SK-N-SH (cell line): ENCODE data around the gene RRM1. TPM values are rescaled to one million over a fixed set of nuclear protein-coding genes. Genes with fewer than 3 reads are reported as not detected.
"Not testable (repeated sequence)": the region's sequence is repeated elsewhere in the genome, so short reads cannot be mapped to it uniquely, and the experiment has no call there.

Experiments used
- CTCF ChIA-PET: fragments of 300-600, 350-600 bp; formaldehyde crosslinking; extraction: SDS; loops from one replicate; lab custom pipeline; 2021; lab: Yijun Ruan, JAX
- POLR2A ChIA-PET: fragments of 350-600 bp; sonication (Branson Sonifier 250); formaldehyde crosslinking; extraction: SDS; loops from one replicate; lab custom pipeline; 2020; ENCODE audit warnings: antibody characterized with exemption, inconsistent platforms; lab: Yijun Ruan, JAX
- DNase-seq: peaks from one replicate; pipeline ENCODE4 v3.0.0; 2012
- H2AFZ ChIP-seq: fragments of 200-600 bp; sonication (generic); 2 replicates; pipeline ENCODE4 v1.8.1; 2016; ENCODE audit warnings: antibody characterized with exemption, mild to moderate bottlenecking, low read depth
- H3F3A ChIP-seq: fragments of 200-600 bp; sonication (generic); replicated peaks from 2 replicates; pipeline ENCODE3; 2016; ENCODE audit warnings: antibody characterized with exemption, mild to moderate bottlenecking; ENCODE audit not compliant: insufficient read depth
- H3K27ac ChIP-seq, 2 experiments: fragments of 200-500 bp in 1 of 2; fragments of 200-600 bp in 1 of 2; sonication (Bioruptor generic) in 1 of 2; sonication (generic), shearing (Covaris generic) in 1 of 2; 2 replicates each; pipeline versions ENCODE4 v1.5.1 to v1.6.1; 2014 to 2016; ENCODE audit warnings: low read depth in 2 of 2, inconsistent platforms in 1 of 2, low read length in 1 of 2, mild to moderate bottlenecking in 1 of 2, mixed read lengths in 1 of 2
- H3K27me3 ChIP-seq: fragments of 200-600 bp; sonication (generic), shearing (Covaris generic); 2 replicates; pipeline ENCODE4 v1.6.1; 2016; ENCODE audit warnings: mixed run types; ENCODE audit not compliant: insufficient read depth
- H3K36me3 ChIP-seq, 2 experiments: fragments of 200-500 bp in 1 of 2; fragments of 200-600 bp in 1 of 2; sonication (Bioruptor generic) in 1 of 2; sonication (generic) in 1 of 2; replicated peaks in 1 of 2; 2 replicates each; pipeline versions ENCODE3 to v1.5.1; 2014 to 2016; ENCODE audit warnings: low read length in 1 of 2, mild to moderate bottlenecking in 1 of 2; ENCODE audit not compliant: insufficient read depth in 2 of 2, control insufficient read depth in 1 of 2
- H3K4me1 ChIP-seq, 2 experiments: fragments of 200-500 bp in 1 of 2; fragments of 200-600 bp in 1 of 2; sonication (Bioruptor generic) in 1 of 2; sonication (generic), shearing (Covaris generic) in 1 of 2; 2 replicates each; pipeline versions ENCODE4 v1.5.1 to v1.6.1; 2014 to 2016; ENCODE audit warnings: low read depth in 1 of 2, low read length in 1 of 2, mixed run types in 1 of 2; ENCODE audit not compliant: insufficient read depth in 2 of 2, control insufficient read depth in 1 of 2
- H3K4me2 ChIP-seq: fragments of 200-600 bp; sonication (generic), shearing (Covaris generic); 2 replicates; pipeline ENCODE4 v1.6.1; 2017; ENCODE audit warnings: mixed run types
- H3K4me3 ChIP-seq, 2 experiments: fragments of 200-500 bp in 1 of 2; fragments of 200-600 bp in 1 of 2; sonication (Bioruptor generic) in 1 of 2; sonication (generic), shearing (Covaris generic) in 1 of 2; 2 replicates each; pipeline versions ENCODE4 v1.5.1 to v1.8.1; 2014 to 2016; ENCODE audit warnings: low read depth in 2 of 2, inconsistent platforms in 1 of 2, low read length in 1 of 2, mild to moderate bottlenecking in 1 of 2, mixed read lengths in 1 of 2, moderate library complexity in 1 of 2
- H3K79me2 ChIP-seq: fragments of 200-600 bp; sonication (generic); 2 replicates; pipeline ENCODE4 v1.8.1; 2017; ENCODE audit warnings: mild to moderate bottlenecking; ENCODE audit not compliant: insufficient read depth
- H3K9ac ChIP-seq: fragments of 200-600 bp; sonication (generic); 2 replicates; pipeline ENCODE4 v1.6.1; 2017; ENCODE audit warnings: mixed run types
- H3K9me2 ChIP-seq: fragments of 200-600 bp; sonication (generic); 2 replicates; pipeline ENCODE4 v1.6.1; 2017; ENCODE audit warnings: mixed run types
- H3K9me3 ChIP-seq: fragments of 200-600 bp; sonication (generic); 2 replicates; pipeline ENCODE4 v1.6.1; 2017; ENCODE audit warnings: mixed run types, mild to moderate bottlenecking, moderate library complexity
- H4K20me1 ChIP-seq: fragments of 200-600 bp; sonication (generic); 2 replicates; pipeline ENCODE4 v1.6.1; 2017; ENCODE audit warnings: mild to moderate bottlenecking, mixed run types; ENCODE audit not compliant: insufficient read depth
- NFIC ChIP-seq: IDR thresholded peaks from 2 replicates; pipeline ENCODE4 v1.4.0; 2012; ENCODE audit warnings: borderline replicate concordance
- SIN3A ChIP-seq: IDR thresholded peaks from 2 replicates; pipeline ENCODE4 v1.6.1; 2012; ENCODE audit warnings: low read depth, mild to moderate bottlenecking, low read length, moderate library complexity, borderline replicate concordance
- SMC3 ChIP-seq: IDR thresholded peaks from 2 replicates; pipeline ENCODE4 v1.6.1; 2012; ENCODE audit warnings: low read depth, low read length, improper control_type of control experiment
- WGBS: methylation state at CpG from one replicate; pipeline ENCODE4 v1.1.6; 2017; ENCODE audit warnings: low lambda C conversion rate; 5-methylcytosine and 5-hydroxymethylcytosine counted together
- polyA plus RNA-seq, 3 experiments: library from polyadenylated mRNA; depleted of rRNA; stranded (reverse); fragments of >200 nt; gene quantifications; 2 replicates each; pipeline ENCODE4 v1.2.3, GENCODE V29; 2012
- TF ChIP-seq, protein P1 (sequence below): fragments of 200-600 bp; sonication (generic); IDR thresholded peaks from 2 replicates; pipeline ENCODE4 v1.6.1; 2017; ENCODE audit warnings: antibody characterized with exemption, mild to moderate bottlenecking, moderate library complexity
- TF ChIP-seq, protein P2 (sequence below): IDR thresholded peaks from 2 replicates; pipeline ENCODE4 v1.6.1; 2012; ENCODE audit warnings: mild to moderate bottlenecking, low read depth, low read length, moderate library complexity
- TF ChIP-seq, protein P3 (sequence below): IDR thresholded peaks from 2 replicates; pipeline ENCODE4; 2012
- TF ChIP-seq, protein P4 (sequence below): IDR thresholded peaks from 2 replicates; pipeline ENCODE4 v1.4.0; 2012; ENCODE audit warnings: low read depth, borderline replicate concordance

The RRM1 gene
- polyA plus RNA-seq, 1 of the 3 experiments (the other 2 are of a cell fraction), result 28.2 TPM

DNA sequence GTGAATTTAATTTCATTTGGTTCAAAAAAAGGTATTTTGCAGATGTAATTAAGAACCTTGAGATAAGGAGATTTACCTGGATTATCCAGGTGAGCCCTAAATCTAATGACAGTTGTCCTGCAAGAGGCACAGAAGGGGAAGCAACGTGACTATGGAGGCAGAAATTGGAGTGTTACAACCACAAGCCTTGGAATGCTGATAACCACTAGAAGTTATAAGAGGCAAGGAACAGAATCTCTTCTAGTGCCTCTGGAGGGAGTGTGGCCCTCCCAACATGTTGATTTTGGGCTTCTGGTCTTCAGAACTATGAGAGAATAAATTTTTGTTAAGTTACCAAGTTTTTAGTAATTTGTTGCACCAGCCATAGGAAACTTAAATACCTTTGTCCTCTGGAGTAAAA is 32.8 kb downstream of the RRM1 start:
- Histone ChIP-seq H3K4me2 (no peak overlapping the region), H3K9me2 (no peaks in the 10 kb centered on the region), H3K79me2 (no peaks in the 10 kb centered on the region), H3K9ac (no peak overlapping the region), H2AFZ (no peak overlapping the region), H3K27ac (no peak overlapping the region), H3K9me3 (no peaks in the 10 kb centered on the region), H4K20me1 (no peaks in the 10 kb centered on the region), H3F3A (no peaks in the 10 kb centered on the region), H3K4me1 (no peaks in the 10 kb centered on the region), H3K36me3 (peaks cover 67 to 68% of the 10 kb centered on the region in 2 experiments), H3K27me3 (no peaks in the 10 kb centered on the region), H3K4me3 (no peak overlapping the region)
- CTCF ChIA-PET, result no interaction called here
- POLR2A ChIA-PET, result no interaction called here
- WGBS, result 44% methylated on average over 1 of the region's 1 CpG
- TF ChIP-seq, protein P1, sequence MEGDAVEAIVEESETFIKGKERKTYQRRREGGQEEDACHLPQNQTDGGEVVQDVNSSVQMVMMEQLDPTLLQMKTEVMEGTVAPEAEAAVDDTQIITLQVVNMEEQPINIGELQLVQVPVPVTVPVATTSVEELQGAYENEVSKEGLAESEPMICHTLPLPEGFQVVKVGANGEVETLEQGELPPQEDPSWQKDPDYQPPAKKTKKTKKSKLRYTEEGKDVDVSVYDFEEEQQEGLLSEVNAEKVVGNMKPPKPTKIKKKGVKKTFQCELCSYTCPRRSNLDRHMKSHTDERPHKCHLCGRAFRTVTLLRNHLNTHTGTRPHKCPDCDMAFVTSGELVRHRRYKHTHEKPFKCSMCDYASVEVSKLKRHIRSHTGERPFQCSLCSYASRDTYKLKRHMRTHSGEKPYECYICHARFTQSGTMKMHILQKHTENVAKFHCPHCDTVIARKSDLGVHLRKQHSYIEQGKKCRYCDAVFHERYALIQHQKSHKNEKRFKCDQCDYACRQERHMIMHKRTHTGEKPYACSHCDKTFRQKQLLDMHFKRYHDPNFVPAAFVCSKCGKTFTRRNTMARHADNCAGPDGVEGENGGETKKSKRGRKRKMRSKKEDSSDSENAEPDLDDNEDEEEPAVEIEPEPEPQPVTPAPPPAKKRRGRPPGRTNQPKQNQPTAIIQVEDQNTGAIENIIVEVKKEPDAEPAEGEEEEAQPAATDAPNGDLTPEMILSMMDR, result no peak
- TF ChIP-seq, protein P2, sequence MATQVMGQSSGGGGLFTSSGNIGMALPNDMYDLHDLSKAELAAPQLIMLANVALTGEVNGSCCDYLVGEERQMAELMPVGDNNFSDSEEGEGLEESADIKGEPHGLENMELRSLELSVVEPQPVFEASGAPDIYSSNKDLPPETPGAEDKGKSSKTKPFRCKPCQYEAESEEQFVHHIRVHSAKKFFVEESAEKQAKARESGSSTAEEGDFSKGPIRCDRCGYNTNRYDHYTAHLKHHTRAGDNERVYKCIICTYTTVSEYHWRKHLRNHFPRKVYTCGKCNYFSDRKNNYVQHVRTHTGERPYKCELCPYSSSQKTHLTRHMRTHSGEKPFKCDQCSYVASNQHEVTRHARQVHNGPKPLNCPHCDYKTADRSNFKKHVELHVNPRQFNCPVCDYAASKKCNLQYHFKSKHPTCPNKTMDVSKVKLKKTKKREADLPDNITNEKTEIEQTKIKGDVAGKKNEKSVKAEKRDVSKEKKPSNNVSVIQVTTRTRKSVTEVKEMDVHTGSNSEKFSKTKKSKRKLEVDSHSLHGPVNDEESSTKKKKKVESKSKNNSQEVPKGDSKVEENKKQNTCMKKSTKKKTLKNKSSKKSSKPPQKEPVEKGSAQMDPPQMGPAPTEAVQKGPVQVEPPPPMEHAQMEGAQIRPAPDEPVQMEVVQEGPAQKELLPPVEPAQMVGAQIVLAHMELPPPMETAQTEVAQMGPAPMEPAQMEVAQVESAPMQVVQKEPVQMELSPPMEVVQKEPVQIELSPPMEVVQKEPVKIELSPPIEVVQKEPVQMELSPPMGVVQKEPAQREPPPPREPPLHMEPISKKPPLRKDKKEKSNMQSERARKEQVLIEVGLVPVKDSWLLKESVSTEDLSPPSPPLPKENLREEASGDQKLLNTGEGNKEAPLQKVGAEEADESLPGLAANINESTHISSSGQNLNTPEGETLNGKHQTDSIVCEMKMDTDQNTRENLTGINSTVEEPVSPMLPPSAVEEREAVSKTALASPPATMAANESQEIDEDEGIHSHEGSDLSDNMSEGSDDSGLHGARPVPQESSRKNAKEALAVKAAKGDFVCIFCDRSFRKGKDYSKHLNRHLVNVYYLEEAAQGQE, result no peak
- TF ChIP-seq, protein P3, sequence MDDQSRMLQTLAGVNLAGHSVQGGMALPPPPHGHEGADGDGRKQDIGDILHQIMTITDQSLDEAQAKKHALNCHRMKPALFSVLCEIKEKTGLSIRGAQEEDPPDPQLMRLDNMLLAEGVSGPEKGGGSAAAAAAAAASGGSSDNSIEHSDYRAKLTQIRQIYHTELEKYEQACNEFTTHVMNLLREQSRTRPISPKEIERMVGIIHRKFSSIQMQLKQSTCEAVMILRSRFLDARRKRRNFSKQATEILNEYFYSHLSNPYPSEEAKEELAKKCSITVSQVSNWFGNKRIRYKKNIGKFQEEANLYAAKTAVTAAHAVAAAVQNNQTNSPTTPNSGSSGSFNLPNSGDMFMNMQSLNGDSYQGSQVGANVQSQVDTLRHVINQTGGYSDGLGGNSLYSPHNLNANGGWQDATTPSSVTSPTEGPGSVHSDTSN, result no peak
- TF ChIP-seq SIN3A (no peak), SMC3 (no peak), NFIC (no peak)
- TF ChIP-seq, protein P4, sequence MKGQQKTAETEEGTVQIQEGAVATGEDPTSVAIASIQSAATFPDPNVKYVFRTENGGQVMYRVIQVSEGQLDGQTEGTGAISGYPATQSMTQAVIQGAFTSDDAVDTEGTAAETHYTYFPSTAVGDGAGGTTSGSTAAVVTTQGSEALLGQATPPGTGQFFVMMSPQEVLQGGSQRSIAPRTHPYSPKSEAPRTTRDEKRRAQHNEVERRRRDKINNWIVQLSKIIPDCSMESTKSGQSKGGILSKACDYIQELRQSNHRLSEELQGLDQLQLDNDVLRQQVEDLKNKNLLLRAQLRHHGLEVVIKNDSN, result no peak
- no peak for DNase-seq

DNA sequence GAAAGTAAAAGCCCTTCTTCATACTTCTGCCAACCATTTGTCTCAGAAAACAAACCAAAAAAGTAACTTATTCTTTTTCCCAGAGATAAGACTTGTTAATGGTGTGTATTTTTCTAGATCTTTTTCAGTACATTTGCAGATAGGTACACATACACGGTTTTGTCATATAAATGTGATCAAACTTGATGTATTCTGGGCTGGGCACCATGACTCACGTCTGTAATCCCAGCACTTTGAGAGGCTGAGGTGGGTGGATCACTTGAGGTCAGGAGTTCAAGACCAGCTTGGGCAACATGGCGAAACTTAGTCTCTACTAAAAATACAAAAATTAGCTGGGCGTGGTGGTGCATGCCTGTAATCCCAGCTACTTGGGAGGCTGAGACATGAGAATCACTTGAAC is 35.6 kb downstream of the RRM1 start:
- H4K20me1 ChIP-seq, CTCF ChIA-PET, H3F3A ChIP-seq, H3K9ac ChIP-seq, H3K27me3 ChIP-seq, H3K4me2 ChIP-seq, H3K9me2 ChIP-seq, H3K27ac ChIP-seq, H3K9me3 ChIP-seq, DNase-seq, H3K4me1 ChIP-seq, H3K79me2 ChIP-seq, POLR2A ChIA-PET, H3K4me3 ChIP-seq, H2AFZ ChIP-seq: not testable (repeated sequence)
- H3K36me3 ChIP-seq, result peaks cover 59 to 68% of the 10 kb centered on the region in 2 experiments
- 93% methylated on average over 4 of the region's 4 CpGs for WGBS
